ENCODE data around the gene HLA-DQA2.
"Not testable (repeated sequence)": the region's sequence is repeated elsewhere in the genome, so short reads cannot be mapped to it uniquely, and the experiment has no call there.

Gene HLA-DQA2

DNA sequence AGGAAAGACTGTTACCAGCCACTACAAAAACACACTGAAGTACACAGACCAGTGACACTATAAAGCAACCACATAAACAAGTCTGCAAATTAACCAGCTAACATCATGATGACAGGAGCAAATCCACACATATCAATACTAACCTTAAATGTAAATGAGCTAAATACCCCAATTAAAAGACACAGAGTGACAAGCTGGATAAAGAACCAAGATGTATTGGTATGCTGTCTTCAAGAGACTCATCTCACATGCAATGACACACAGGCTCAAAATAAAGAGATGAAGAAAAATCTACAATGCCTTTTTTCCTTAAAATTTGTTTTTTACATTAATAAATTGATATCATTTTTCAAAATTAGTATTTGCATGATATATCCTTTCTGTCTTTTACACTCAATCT lies 41.7 kb downstream of the HLA-DQA2 start:
- DNase-seq: not testable (repeated sequence)

DNA sequence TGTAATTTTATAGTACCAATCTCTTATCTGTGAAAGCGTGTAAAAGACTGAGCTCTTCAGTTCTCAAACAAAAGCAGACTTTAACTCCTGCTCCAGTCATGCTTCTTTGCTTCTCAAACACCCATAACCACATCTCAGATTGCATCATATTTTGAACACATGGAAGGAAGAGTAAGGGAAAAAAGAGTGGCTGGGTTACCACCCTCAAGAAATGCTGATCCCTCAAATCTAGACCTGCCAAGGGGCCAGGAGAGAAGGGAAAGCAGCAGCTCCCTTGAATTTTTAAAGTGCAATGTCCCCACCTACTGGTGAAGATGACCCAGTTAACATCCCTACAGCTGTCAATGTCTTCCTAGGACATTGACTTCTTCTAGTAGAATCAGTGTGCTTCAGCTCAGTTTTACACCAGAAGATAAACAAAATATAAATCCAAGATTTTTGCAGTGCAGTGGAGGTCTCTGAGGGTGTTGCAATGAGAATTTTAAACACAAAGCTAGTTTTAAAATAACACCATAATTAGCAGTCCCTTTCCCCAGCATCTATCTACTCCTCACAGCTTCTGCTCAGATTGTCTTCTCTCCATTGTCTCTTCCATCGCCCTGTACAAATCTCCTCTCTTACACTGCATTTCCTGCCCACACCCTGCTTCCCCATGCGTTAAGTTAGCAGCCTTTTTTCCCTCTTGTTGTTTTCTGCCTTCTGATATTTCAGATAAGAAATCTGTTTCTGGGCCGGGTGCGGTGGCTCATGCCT lies 44.8 kb downstream of the HLA-DQA2 start:
- DNase-seq: no peak

DNA sequence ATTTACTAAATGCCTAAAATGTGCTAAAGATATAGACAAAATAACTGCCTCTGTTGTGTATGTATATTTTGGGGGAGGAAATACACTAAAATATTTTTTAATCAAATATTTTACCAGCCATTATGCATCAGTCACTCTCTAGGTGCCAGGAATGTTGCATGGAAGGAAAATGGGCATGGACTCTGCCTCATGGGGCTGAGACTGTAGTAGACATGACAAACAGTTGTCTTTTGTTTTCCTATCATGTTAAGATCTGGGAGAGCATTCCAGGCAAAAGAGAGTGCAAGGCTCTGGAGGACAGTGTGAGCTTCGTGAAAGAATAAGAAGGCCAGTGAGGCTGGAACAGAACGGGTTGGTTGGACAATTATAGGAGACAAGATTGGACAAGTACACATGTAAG lies 49.1 kb downstream of the HLA-DQA2 start:
- no peak for DNase-seq

DNA sequence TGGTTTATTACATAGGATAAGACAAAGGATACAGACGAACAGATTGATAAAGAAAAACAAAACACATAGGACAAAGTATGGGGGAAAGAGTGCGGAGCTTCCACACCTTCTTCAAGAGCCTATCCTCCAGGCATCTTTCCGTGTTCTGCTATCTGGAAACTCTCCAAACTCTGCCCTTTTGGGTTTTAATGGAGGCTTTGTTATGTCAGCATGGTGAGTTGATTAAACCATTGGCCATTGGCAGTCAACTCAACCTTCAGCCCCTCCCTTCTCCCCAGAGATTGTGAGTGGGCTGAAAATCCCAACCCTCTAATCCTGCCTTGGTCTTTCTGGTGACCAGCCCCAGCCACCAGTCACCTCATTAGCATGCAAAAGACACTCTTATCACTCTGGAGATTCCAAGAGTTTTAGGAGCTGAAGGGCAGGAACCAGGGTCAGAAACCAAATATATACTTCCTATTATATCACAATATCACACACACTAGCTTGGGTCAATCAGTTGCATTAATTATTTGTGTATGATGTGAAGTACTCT lies 51.8 kb downstream of the HLA-DQA2 start:
- no peak for DNase-seq

DNA sequence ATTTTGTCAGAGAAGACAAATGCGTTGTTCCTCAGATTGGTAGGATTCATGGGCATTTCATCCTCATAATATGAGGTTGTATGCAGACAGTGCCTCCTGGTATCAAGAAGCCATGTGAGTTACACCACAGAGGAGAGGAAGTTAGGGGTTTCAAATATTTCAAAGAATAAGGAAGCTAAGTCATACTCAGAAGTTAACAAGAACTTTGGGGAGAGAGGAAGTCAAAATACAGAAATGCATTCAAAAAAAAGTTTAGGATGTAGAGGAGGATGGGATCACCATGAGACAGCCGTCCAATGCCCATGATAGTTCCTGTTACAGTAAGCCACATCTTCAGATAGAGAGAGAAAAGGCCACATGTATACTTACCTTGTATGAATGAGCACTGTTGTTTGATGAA lies 53.3 kb downstream of the HLA-DQA2 start:
- DNase-seq: no peak
